K562 (cell line): ENCODE results near the gene C1orf50. TPM values are rescaled to one million over a fixed set of nuclear protein-coding genes. Genes with fewer than 3 reads are reported as not detected.

Experiments used
- ATAC-seq: fragments of 200-7000 bp; cut with Tn5 transposase; 3 replicates; pipeline ENCODE4 v1.9.1; 2020; ENCODE audit warnings: moderate library complexity
- BruUV-seq: library from RNA; stranded (reverse); fragments of 400-500 nt; replicated peaks from 2 replicates; lab custom pipeline; 2021; lab: Mats Ljungman, UMichigan
- CTCF ChIA-PET: fragments of 300-600 bp; formaldehyde crosslinking; extraction: SDS; loops from one replicate; lab custom pipeline; 2021; ENCODE audit warnings: low intra/inter-chr PET ratio; lab: Yijun Ruan, JAX
- POLR2A ChIA-PET: fragments of 300-600, 350-650 bp; sonication (Branson Sonifier 250); formaldehyde crosslinking; extraction: SDS; loops from one replicate; lab custom pipeline; 2021; ENCODE audit warnings: antibody characterized with exemption, inconsistent platforms; lab: Yijun Ruan, JAX
- DNase-seq, 4 experiments: peaks; one replicate each; pipeline versions ENCODE4 v3.0.0 to v3.0.0-alpha.2; 2011 to 2018; ENCODE audit warnings: low spot score in 3 of 4, mixed read lengths in 3 of 4; ENCODE audit errors: extremely low read depth in 1 of 4
- FAIRE-seq: peaks from 2 replicates; lab custom pipeline; 2011; peaks lifted over from hg19 to GRCh38; lab: Jason Lieb, UNC
- H2AFZ ChIP-seq: 2 replicates; pipeline ENCODE4 v1.6.0; 2011; ENCODE audit warnings: low read depth, low read length, control low read depth, inconsistent platforms
- H3K27ac ChIP-seq: fragments of 200-600 bp; 3 replicates; pipeline ENCODE4 v1.8.0; 2011; ENCODE audit warnings: low read depth, mild to moderate bottlenecking, control low read depth, inconsistent platforms, low read length, moderate library complexity, mixed read lengths; ENCODE audit errors: extremely low read depth
- H3K27me3 ChIP-seq, 2 experiments: fragments of 300-600 bp in 1 of 2; 2 replicates in 1 of 2; 3 replicates in 1 of 2; pipeline versions ENCODE4 v1.6.0 to v1.8.0; 2011; ENCODE audit warnings: inconsistent platforms in 2 of 2, low read length in 2 of 2, mild to moderate bottlenecking in 1 of 2, mixed read lengths in 1 of 2, moderate library complexity in 1 of 2; ENCODE audit not compliant: control insufficient read depth in 2 of 2, insufficient read depth in 2 of 2
- H3K36me3 ChIP-seq: fragments of 300-600 bp; 3 replicates; pipeline ENCODE4 v1.8.0; 2011; ENCODE audit warnings: mild to moderate bottlenecking, low read length, inconsistent platforms; ENCODE audit not compliant: control insufficient read depth, insufficient read depth
- H3K4me1 ChIP-seq, 2 experiments: fragments of 200-600 bp in 1 of 2; replicated peaks in 1 of 2; 2 replicates in 1 of 2; 3 replicates in 1 of 2; pipeline versions ENCODE4 v1.5.1 to v1.8.0; 2011; ENCODE audit warnings: inconsistent platforms in 2 of 2, low read length in 2 of 2, mild to moderate bottlenecking in 1 of 2, mixed read lengths in 1 of 2, moderate library complexity in 1 of 2; ENCODE audit not compliant: control insufficient read depth in 2 of 2, insufficient read depth in 2 of 2
- H3K4me2 ChIP-seq: 2 replicates; pipeline ENCODE4 v1.6.1; 2011; ENCODE audit warnings: low read length, control low read depth, inconsistent platforms, mixed read lengths; ENCODE audit not compliant: insufficient read depth
- H3K4me3 ChIP-seq: fragments of 200-600 bp; sonication (generic), shearing (Covaris generic); 2 replicates; pipeline ENCODE4 v1.5.1; 2016; ENCODE audit warnings: control low read depth, inconsistent platforms
- H3K79me2 ChIP-seq: fragments of 200-600 bp; 3 replicates; pipeline ENCODE4 v1.8.0; 2011; ENCODE audit warnings: low read length, inconsistent platforms; ENCODE audit not compliant: control insufficient read depth, insufficient read depth
- H3K9ac ChIP-seq, 2 experiments: 2 replicates each; pipeline versions ENCODE4 v1.6.0 to v1.6.1; 2011; ENCODE audit warnings: low read depth in 2 of 2, low read length in 2 of 2, control low read depth in 1 of 2, inconsistent platforms in 1 of 2, mild to moderate bottlenecking in 1 of 2, mixed read lengths in 1 of 2; ENCODE audit not compliant: insufficient read depth in 1 of 2
- H3K9me1 ChIP-seq: one replicate; pipeline ENCODE4 v1.6.0; 2011; ENCODE audit warnings: inconsistent platforms, mild to moderate bottlenecking, low read length, moderate library complexity; ENCODE audit not compliant: control insufficient read depth, insufficient read depth
- H3K9me3 ChIP-seq: replicated peaks from 2 replicates; pipeline ENCODE4 v1.5.1; 2011; ENCODE audit warnings: low read depth, low read length, inconsistent platforms; ENCODE audit not compliant: control insufficient read depth, insufficient read depth
- H4K20me1 ChIP-seq: replicated peaks from 2 replicates; pipeline ENCODE4 v1.6.1; 2011; ENCODE audit warnings: low read length, inconsistent platforms, mixed read lengths; ENCODE audit not compliant: control insufficient read depth, insufficient read depth
- ELK1 ChIP-seq: sonication (generic); formaldehyde crosslinking; IDR thresholded peaks from 2 replicates; pipeline ENCODE4 v1.8.1; 2022; ENCODE audit warnings: missing genetic modification reagents
- HMGXB4 ChIP-seq: sonication (generic); formaldehyde crosslinking; IDR thresholded peaks from 2 replicates; pipeline ENCODE4 v1.8.1; 2023; ENCODE audit warnings: mild to moderate bottlenecking, missing genetic modification reagents
- PRMT5 ChIP-seq: sonication (generic); formaldehyde crosslinking; IDR thresholded peaks from 2 replicates; pipeline ENCODE4 v1.5.0; 2020; ENCODE audit warnings: missing genetic modification reagents
- ZNF384 ChIP-seq: IDR thresholded peaks from 2 replicates; pipeline ENCODE4 v1.6.1; 2012; ENCODE audit warnings: low read depth, low read length, improper control_type of control experiment
- ZNF655 ChIP-seq: fragments of 250-450 bp; sonication (Bioruptor Pico); IDR thresholded peaks from 2 replicates; pipeline ENCODE4 v1.5.0; 2021
- WGBS: fragments of 100-300 bp; shearing (Covaris generic); methylation state at CpG from one replicate; pipeline ENCODE4 v1.1.6; 2016; ENCODE audit warnings: low coverage, mixed read lengths; ENCODE audit not compliant: insufficient coverage; ENCODE audit errors: missing lambda C conversion rate; 5-methylcytosine and 5-hydroxymethylcytosine counted together
- in situ Hi-C: fragments of 300-500 bp; cut with MboI; formaldehyde crosslinking; loops from 4 replicates; pipeline ENCODE4 v1.15.0; 2018; ENCODE audit warnings: inconsistent platforms, mixed read lengths
- intact Hi-C: fragments of 100-400 bp; cut with micrococcal nuclease; formaldehyde crosslinking; loops from 2 replicates; pipeline ENCODE4 v1.14.2; 2022
- polyA plus RNA-seq, 8 experiments: library from polyadenylated mRNA; depleted of rRNA in 4 of 8; stranded (reverse) in 5 of 8; unstranded in 3 of 8; fragments of >200 nt; fragmentation: Nextera tagmentation in 2 of 8; fragmentation: Illumina TruSeq in 1 of 8; extraction: Ambion mirVana in 2 of 8; extraction: Trizol in 1 of 8; gene quantifications; 2 replicates each; pipeline versions ENCODE4 v1.2.1 to v1.2.3, GENCODE V29; 2011 to 2014; ENCODE audit warnings: inconsistent platforms in 1 of 8, missing spikeins in 1 of 8
- total RNA-seq, 7 experiments: library from RNA; depleted of rRNA in 6 of 7; stranded (reverse); fragments of >200 nt in 6 of 7; fragmentation: Illumina TruSeq in 2 of 7; extraction: Trizol in 2 of 7; gene quantifications; 2 replicates each; pipeline versions ENCODE4 v1.2.1 to v1.2.3, GENCODE V29; 2011 to 2021; ENCODE audit warnings: low replicate concordance in 1 of 7

Gene C1orf50
- total and polyA plus RNA-seq, 9 of the 15 experiments (the other 6 are each of a cell fraction or from before 2014, with no cell fraction given), result 0.55 to 13.9 (median 5.2) TPM

GRCh38 chr1:42737986-42738677, 28.9 kb upstream of the C1orf50 start:
- Histone ChIP-seq H2AFZ (no peak overlapping the region), H3K79me2 (no peaks in the 10 kb centered on the region), H3K9me3 (no peaks in the 10 kb centered on the region), H3K9ac (no peak overlapping the region), H3K27me3 (peaks cover 7 to 42% of the 10 kb centered on the region in 2 experiments; a peak in 4 of 5 replicates), H4K20me1 (peaks cover 5% of the 10 kb centered on the region; the same call in 1 of the 2 replicates), H3K36me3 (no peaks in the 10 kb centered on the region), H3K9me1 (peaks cover 5% of the 10 kb centered on the region), H3K4me3 (no peak overlapping the region), H3K4me1 (peaks cover 0 to 45% of the 10 kb centered on the region in 2 experiments; a peak in 3 of 5 replicates), H3K4me2 (no peak overlapping the region), H3K27ac (no peak overlapping the region)
- in situ Hi-C loops, result loop anchor here (25.0 kb wide), 1 partner anchor 151 kb away; no protein-coding TSS in a partner anchor
- DNase-seq, result no peak
- no TSS peak for BruUV-seq
- 11% methylated on average over 18 of the region's 21 CpGs for WGBS
- ATAC-seq, result no peak
- no peak for FAIRE-seq
- intact Hi-C loops, result loop anchor here (10.0 kb wide), 2 partner anchors 393 to 593 kb away; no protein-coding TSS in a partner anchor
- ChIA-PET CTCF (interaction anchor here (0.6 kb wide), 1 partner anchor 168 kb away, joined by 3 read pairs; no protein-coding TSS in a partner anchor), POLR2A (interaction anchor here (0.6 kb wide), 1 partner anchor 169 kb away, joined by 3 read pairs; no protein-coding TSS in a partner anchor)
- no peak for TF ChIP-seq ZNF655 (CRISPR knock-in tag)
- TF ChIP-seq PRMT5, result no peak
- no peak for TF ChIP-seq HMGXB4 (CRISPR knock-in tag)
- no peak for TF ChIP-seq ELK1 (CRISPR knock-in tag)
- no peak for TF ChIP-seq ZNF384
